ENCODE results near the gene IGLL5. TPM values are rescaled to one million over a fixed set of nuclear protein-coding genes. Genes with fewer than 3 reads are reported as not detected.

IGLL5 gene
- total RNA-seq, 6 experiments from 2014 or later = not detected

DNA sequence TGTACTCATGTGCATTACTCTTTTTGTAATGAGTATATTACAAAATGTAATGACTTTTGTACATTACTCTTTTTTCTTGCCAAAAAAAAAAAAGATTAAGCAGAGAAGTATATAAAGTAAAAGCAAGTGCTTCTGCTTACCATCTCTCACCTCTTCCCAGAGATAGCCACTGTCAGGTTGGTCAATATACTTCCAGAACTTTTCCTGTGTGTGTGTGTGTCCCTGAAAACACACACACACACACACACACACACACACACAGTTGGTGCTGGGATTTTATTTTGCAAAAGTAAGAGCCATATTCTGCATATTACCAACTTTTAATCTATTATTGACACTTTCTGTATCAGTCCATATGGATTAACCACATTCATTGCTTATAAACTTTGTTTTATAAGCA is 2.5 kb downstream of the IGLL5 start:
- TF ChIP-seq, protein P1, sequence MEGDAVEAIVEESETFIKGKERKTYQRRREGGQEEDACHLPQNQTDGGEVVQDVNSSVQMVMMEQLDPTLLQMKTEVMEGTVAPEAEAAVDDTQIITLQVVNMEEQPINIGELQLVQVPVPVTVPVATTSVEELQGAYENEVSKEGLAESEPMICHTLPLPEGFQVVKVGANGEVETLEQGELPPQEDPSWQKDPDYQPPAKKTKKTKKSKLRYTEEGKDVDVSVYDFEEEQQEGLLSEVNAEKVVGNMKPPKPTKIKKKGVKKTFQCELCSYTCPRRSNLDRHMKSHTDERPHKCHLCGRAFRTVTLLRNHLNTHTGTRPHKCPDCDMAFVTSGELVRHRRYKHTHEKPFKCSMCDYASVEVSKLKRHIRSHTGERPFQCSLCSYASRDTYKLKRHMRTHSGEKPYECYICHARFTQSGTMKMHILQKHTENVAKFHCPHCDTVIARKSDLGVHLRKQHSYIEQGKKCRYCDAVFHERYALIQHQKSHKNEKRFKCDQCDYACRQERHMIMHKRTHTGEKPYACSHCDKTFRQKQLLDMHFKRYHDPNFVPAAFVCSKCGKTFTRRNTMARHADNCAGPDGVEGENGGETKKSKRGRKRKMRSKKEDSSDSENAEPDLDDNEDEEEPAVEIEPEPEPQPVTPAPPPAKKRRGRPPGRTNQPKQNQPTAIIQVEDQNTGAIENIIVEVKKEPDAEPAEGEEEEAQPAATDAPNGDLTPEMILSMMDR (IDR thresholded peaks at IDR 0.05) = no peak
- DNase-seq = no peak
- H3K27ac Mint-ChIP-seq = no peak overlapping the region
- peaks cover 16% of the 10 kb centered on the region for H3K27me3 Mint-ChIP-seq (ENCODE audit: insufficient read depth)
- no peaks in the 10 kb centered on the region for H3K9me3 Mint-ChIP-seq
- H3K4me3 Mint-ChIP-seq = no peak overlapping the region
- H3K4me1 Mint-ChIP-seq (ENCODE audit: low read depth) = no peaks in the 10 kb centered on the region
- no peaks in the 10 kb centered on the region for H3K36me3 Mint-ChIP-seq (ENCODE audit: low read depth)

DNA sequence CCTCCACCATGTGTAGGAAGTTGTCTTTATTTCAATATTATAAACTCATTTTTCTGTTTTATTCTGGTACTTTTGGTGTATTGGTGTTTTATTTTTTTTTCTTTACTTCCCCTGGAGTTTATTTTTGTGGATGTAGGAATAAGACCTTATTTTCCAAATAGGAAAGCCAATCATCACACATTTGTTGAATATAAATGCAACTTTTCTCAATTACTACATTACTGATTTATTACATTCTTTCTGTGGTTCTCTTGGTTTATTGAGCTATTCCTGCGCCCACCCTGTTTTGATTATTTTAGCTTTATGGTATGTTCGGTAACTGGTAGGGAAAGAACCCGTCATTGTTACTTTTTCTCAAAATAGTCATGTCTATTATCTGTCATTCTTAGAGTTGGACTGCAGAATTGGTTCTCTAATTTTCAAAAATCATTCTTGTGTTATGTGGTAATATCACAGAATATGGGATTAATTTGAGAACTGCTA is 3.6 kb downstream of the IGLL5 start:
- no peak overlapping the region for H3K4me3 Mint-ChIP-seq
- H3K4me1 Mint-ChIP-seq (ENCODE audit: low read depth) = no peaks in the 10 kb centered on the region
- peaks cover 18% of the 10 kb centered on the region for H3K27me3 Mint-ChIP-seq (ENCODE audit: insufficient read depth)
- H3K9me3 Mint-ChIP-seq = no peaks in the 10 kb centered on the region
- DNase-seq = no peak
- no peak overlapping the region for H3K27ac Mint-ChIP-seq
- TF ChIP-seq, protein P1 (IDR thresholded peaks at IDR 0.05) = no peak
- H3K36me3 Mint-ChIP-seq (ENCODE audit: low read depth) = no peaks in the 10 kb centered on the region

DNA sequence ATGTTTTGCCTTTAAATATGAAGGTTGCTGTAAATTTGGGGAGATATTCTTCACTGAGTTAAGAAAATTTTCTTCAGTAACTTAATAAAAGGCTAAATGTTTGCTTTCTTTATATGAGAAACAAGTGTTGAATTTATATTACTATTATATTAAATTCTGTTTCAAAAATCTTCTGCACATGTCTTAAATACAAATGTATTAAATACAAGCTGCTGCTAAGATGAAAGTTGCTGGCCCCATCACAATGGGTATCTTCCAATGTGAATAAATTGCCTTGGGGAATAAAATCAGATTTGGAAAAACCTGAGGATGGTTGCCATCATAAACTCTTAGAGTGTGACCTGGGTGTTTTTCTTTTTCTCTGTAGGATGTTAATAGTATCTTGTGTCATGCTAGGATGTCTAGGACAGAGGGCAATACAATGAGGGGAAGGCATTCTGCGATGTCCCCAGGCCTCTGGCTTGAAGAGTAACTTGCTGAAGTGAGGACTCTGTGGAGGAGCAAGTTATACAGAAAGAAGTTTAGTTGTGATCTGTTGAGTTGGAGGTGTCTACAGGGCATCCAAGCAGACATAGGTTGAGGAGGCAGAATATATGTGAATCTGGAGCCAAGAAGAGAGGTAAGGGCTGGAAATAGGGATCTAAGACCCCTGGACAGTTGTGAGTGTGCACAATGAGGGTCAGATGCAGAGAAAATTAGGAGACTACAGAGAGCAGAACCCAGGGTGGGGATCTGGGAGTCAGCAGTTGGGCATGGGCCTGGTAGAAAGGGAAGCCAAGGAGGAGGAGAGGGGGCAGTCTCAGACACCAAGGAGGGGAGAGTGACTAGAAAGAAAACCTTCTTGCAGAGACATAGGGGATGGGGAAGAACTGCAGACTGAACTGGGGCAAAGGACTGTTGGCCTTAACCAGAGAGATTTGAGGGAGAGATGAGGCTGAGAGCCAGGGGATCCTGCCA is 4.8 kb downstream of the IGLL5 start:
- TF ChIP-seq, protein P1 (IDR thresholded peaks at IDR 0.05) = no peak
- no peaks in the 10 kb centered on the region for H3K36me3 Mint-ChIP-seq (ENCODE audit: low read depth)
- no peaks in the 10 kb centered on the region for H3K9me3 Mint-ChIP-seq
- H3K4me1 Mint-ChIP-seq (ENCODE audit: low read depth) = no peaks in the 10 kb centered on the region
- no peak overlapping the region for H3K4me3 Mint-ChIP-seq
- DNase-seq = no peak
- no peak overlapping the region for H3K27ac Mint-ChIP-seq
- peaks cover 23% of the 10 kb centered on the region for H3K27me3 Mint-ChIP-seq (ENCODE audit: insufficient read depth)

DNA sequence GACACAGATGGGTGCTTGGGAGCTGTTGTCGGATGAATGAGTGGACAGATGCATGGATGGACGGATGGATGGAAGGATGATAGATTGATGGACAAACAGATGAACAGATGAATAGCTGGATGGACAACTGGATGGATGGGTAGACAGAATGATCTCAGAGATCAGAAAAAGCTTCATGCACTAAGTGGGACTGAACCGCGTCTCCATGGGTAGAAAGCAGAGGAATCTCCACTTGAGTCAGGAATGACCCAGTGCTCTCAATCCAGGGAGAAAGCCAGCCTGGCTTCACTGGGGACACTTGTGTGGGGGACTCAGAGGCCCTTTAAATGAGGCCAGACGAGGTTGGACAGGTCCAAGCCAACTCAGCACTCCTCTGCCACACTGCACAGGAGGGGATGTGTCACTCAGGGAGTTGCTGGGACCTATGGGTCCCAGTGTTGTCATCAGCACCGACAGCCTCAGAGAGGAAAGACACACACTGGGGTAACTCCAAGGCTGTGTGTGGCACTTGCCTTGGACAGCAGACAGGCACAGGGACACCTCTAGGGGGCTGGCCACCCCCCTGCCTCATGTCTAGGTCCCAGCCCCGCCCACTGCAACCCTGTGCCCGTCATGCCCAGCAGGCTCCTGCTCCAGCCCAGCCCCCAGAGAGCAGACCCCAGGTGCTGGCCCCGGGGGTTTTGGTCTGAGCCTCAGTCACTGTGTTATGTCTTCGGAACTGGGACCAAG is 5.6 kb downstream of the IGLL5 start:
- Mint-ChIP-seq H3K4me1 (ENCODE audit: low read depth) (no peaks in the 10 kb centered on the region), H3K4me3 (no peak overlapping the region), H3K27ac (no peak overlapping the region), H3K27me3 (ENCODE audit: insufficient read depth) (peaks cover 23% of the 10 kb centered on the region), H3K9me3 (no peaks in the 10 kb centered on the region), H3K36me3 (ENCODE audit: low read depth) (no peaks in the 10 kb centered on the region)
- no peak for DNase-seq
- TF ChIP-seq, protein P1 (IDR thresholded peaks at IDR 0.05) = no peak

DNA sequence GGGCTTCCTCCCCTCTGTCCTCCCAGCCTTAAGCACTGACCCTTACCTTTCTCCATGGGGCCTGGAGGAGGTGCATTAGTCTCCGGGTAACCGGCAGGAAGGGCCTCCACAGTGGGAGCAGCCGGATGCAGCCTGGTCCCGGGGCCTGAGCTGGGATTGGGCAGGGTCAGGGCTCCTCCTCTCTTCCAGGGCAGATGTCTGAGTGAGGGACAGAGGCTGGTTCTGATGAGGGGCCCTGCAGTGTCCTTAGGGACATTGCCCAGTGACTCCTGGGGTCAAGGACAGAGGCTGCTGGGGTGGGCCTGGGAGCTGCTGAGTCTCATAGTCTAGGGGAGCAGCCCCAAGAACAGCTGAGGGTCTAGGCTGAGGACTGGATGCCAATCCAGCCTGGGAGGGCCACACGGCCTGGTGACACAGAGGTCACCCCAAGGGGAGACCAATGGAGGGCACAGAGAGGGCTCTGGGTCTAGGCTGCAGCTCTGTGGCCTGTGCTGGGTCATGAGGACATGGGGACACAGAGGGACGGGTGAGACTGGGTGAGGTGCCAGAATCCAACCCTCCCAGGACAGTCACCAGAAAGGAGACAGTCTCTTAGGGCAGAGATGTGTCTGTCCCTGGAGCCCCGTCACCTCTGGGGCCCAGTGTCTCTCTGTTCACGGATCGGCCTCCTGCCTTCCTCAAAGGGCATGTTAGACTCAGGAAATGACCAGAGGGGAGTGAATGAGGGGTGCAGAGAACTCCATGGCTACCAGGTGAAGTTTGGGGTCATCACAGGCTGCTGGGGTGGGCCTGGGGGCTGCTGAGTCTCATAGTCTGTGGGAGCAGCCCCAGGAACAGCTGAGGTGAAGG is 6.5 kb downstream of the IGLL5 start:
- DNase-seq = no peak
- H3K27me3 Mint-ChIP-seq (ENCODE audit: insufficient read depth) = peaks cover 20% of the 10 kb centered on the region
- no peaks in the 10 kb centered on the region for H3K4me1 Mint-ChIP-seq (ENCODE audit: low read depth)
- TF ChIP-seq, protein P1 (IDR thresholded peaks at IDR 0.05) = no peak
- H3K9me3 Mint-ChIP-seq = no peaks in the 10 kb centered on the region
- no peaks in the 10 kb centered on the region for H3K36me3 Mint-ChIP-seq (ENCODE audit: low read depth)
- H3K27ac Mint-ChIP-seq = no peak overlapping the region
- no peak overlapping the region for H3K4me3 Mint-ChIP-seq
